H1 (cell line): ENCODE data around the gene SOX6. TPM values are rescaled to one million over a fixed set of nuclear protein-coding genes. Genes with fewer than 3 reads are reported as not detected.
A peak's percentile ranks its signal among the peaks of the same experiment; 100 is the strongest.

ENCODE experiments used
- CTCF ChIA-PET: fragments of 300-600 bp; sonication (Branson Sonifier 250); formaldehyde crosslinking; loops from one replicate; lab custom pipeline; 2021; ENCODE audit not compliant: partially characterized antibody; lab: Charles Lee
- POLR2A ChIA-PET: fragments of 300-600 bp; sonication (Branson Sonifier 250); formaldehyde crosslinking; loops from one replicate; lab custom pipeline; 2021; ENCODE audit warnings: inconsistent platforms; ENCODE audit not compliant: partially characterized antibody; lab: Charles Lee
- DNase-seq, 2 experiments: peaks; one replicate each; pipeline versions ENCODE4 v3.0.0 to v3.0.0-alpha.2; 2010 to 2022; ENCODE audit warnings: low spot score in 2 of 2, low read depth in 1 of 2, mixed read lengths in 1 of 2
- FAIRE-seq: peaks from 2 replicates; lab custom pipeline; 2011; peaks lifted over from hg19 to GRCh38; lab: Jason Lieb, UNC
- H2AFZ ChIP-seq: 2 replicates; pipeline ENCODE4 v1.8.1; 2012; ENCODE audit warnings: low read length, inconsistent platforms
- H2AK5ac ChIP-seq: 2 replicates; pipeline ENCODE4 v1.6.1; 2013; ENCODE audit warnings: low read depth, low read length
- H2BK120ac ChIP-seq: replicated peaks from 2 replicates; pipeline ENCODE3; 2013; ENCODE audit warnings: low read depth, low read length, inconsistent platforms
- H2BK12ac ChIP-seq: 2 replicates; pipeline ENCODE4 v1.6.1; 2013; ENCODE audit warnings: low read depth, low read length
- H2BK15ac ChIP-seq: 2 replicates; pipeline ENCODE4 v1.6.1; 2013; ENCODE audit warnings: low read length
- H2BK20ac ChIP-seq: 2 replicates; pipeline ENCODE4 v1.6.1; 2013; ENCODE audit warnings: low read length
- H2BK5ac ChIP-seq: 2 replicates; pipeline ENCODE4 v1.6.1; 2013; ENCODE audit warnings: low read depth, low read length
- H3K14ac ChIP-seq: 2 replicates; pipeline ENCODE4 v1.6.1; 2013; ENCODE audit warnings: inconsistent platforms; ENCODE audit not compliant: insufficient read length
- H3K18ac ChIP-seq: 2 replicates; pipeline ENCODE4 v1.6.1; 2013; ENCODE audit warnings: low read length; ENCODE audit errors: extremely low read depth
- H3K23ac ChIP-seq: 2 replicates; pipeline ENCODE4 v1.6.1; 2013; ENCODE audit warnings: inconsistent platforms; ENCODE audit not compliant: insufficient read length
- H3K23me2 ChIP-seq: 2 replicates; pipeline ENCODE4 v1.6.1; 2013; ENCODE audit warnings: low read depth, low read length
- H3K27ac ChIP-seq: 2 replicates; pipeline ENCODE4 v1.6.1; 2011; ENCODE audit warnings: low read depth, low read length, inconsistent platforms
- H3K27me3 ChIP-seq, 4 experiments: replicated peaks in 1 of 4; 1 replicate in 1 of 4; 2 replicates in 3 of 4; pipeline versions ENCODE4 v1.6.1 to v1.8.1; 2011 to 2013; ENCODE audit warnings: low read length in 3 of 4, mild to moderate bottlenecking in 3 of 4, inconsistent platforms in 2 of 4, mixed read lengths in 2 of 4, moderate library complexity in 1 of 4; ENCODE audit not compliant: control insufficient read depth in 3 of 4, insufficient read depth in 3 of 4; ENCODE audit errors: extremely low read depth in 1 of 4
- H3K36me3 ChIP-seq, 4 experiments: 2 replicates each; pipeline versions ENCODE4 v1.6.1 to v1.8.1; 2011 to 2013; ENCODE audit warnings: mild to moderate bottlenecking in 4 of 4, low read length in 3 of 4, moderate library complexity in 2 of 4, control low read depth in 1 of 4, inconsistent platforms in 1 of 4; ENCODE audit not compliant: insufficient read depth in 4 of 4, control insufficient read depth in 2 of 4
- H3K4ac ChIP-seq: replicated peaks from 2 replicates; pipeline ENCODE3; 2013; ENCODE audit warnings: low read length, low read depth, mixed read lengths, inconsistent platforms; ENCODE audit not compliant: insufficient read length
- H3K4me1 ChIP-seq, 4 experiments: replicated peaks in 1 of 4; 1 replicate in 1 of 4; 2 replicates in 3 of 4; pipeline versions ENCODE4 v1.6.1 to v1.8.1; 2011 to 2013; ENCODE audit warnings: low read length in 3 of 4, inconsistent platforms in 2 of 4, mixed read lengths in 1 of 4; ENCODE audit not compliant: insufficient read depth in 4 of 4, control insufficient read depth in 3 of 4
- H3K4me2 ChIP-seq, 2 experiments: 2 replicates each; pipeline versions ENCODE4 v1.6.1 to v1.8.1; 2011 to 2013; ENCODE audit warnings: low read depth in 2 of 2, low read length in 2 of 2, control low read depth in 1 of 2, inconsistent platforms in 1 of 2, mild to moderate bottlenecking in 1 of 2; ENCODE audit not compliant: insufficient read depth in 1 of 2
- H3K4me3 ChIP-seq, 4 experiments: fragments of 200-600, 300-600 bp in 1 of 4; sonication (generic), shearing (Covaris generic), sonication (Bioruptor Twin) in 1 of 4; 2 replicates each; pipeline versions ENCODE4 v1.5.1 to v1.8.1; 2011 to 2016; ENCODE audit warnings: low read length in 4 of 4, low read depth in 3 of 4, control low read depth in 2 of 4, inconsistent platforms in 2 of 4, mild to moderate bottlenecking in 2 of 4, mixed read lengths in 1 of 4, moderate library complexity in 1 of 4; ENCODE audit not compliant: insufficient read depth in 2 of 4; ENCODE audit errors: extremely low read depth in 1 of 4
- H3K56ac ChIP-seq: replicated peaks from 2 replicates; pipeline ENCODE3; 2013; ENCODE audit warnings: low read depth, mild to moderate bottlenecking, mixed read lengths, low read length, inconsistent platforms; ENCODE audit not compliant: insufficient read length
- H3K79me1 ChIP-seq: 2 replicates; pipeline ENCODE4 v1.6.1; 2013; ENCODE audit warnings: low read depth, low read length, control low read depth
- H3K79me2 ChIP-seq, 2 experiments: 2 replicates each; pipeline versions ENCODE4 v1.6.1 to v1.8.1; 2012 to 2013; ENCODE audit warnings: low read length in 2 of 2, mild to moderate bottlenecking in 2 of 2, inconsistent platforms in 1 of 2; ENCODE audit not compliant: insufficient read depth in 2 of 2, control insufficient read depth in 1 of 2
- H3K9ac ChIP-seq, 4 experiments: replicated peaks in 1 of 4; 1 replicate in 1 of 4; 2 replicates in 3 of 4; pipeline versions ENCODE4 v1.6.1 to v1.8.1; 2011 to 2013; ENCODE audit warnings: low read depth in 3 of 4, low read length in 3 of 4, control low read depth in 2 of 4, mild to moderate bottlenecking in 2 of 4, moderate library complexity in 2 of 4, inconsistent platforms in 1 of 4; ENCODE audit errors: extremely low read depth in 1 of 4
- H3K9me3 ChIP-seq, 2 experiments: 2 replicates each; pipeline versions ENCODE4 v1.6.1 to v1.8.1; 2012 to 2013; ENCODE audit warnings: mild to moderate bottlenecking in 2 of 2, moderate library complexity in 2 of 2, control low read depth in 1 of 2, inconsistent platforms in 1 of 2, low read depth in 1 of 2, low read length in 1 of 2, mixed read lengths in 1 of 2; ENCODE audit not compliant: insufficient read depth in 2 of 2
- H4K20me1 ChIP-seq, 2 experiments: replicated peaks in 1 of 2; 2 replicates each; pipeline versions ENCODE3 to v1.8.1; 2011 to 2013; ENCODE audit warnings: inconsistent platforms in 2 of 2, low read length in 2 of 2, mild to moderate bottlenecking in 1 of 2; ENCODE audit not compliant: insufficient read depth in 2 of 2, control insufficient read depth in 1 of 2
- H4K5ac ChIP-seq: 2 replicates; pipeline ENCODE4 v1.6.1; 2013; ENCODE audit warnings: low read length, low read depth, mixed read lengths, inconsistent platforms; ENCODE audit not compliant: insufficient read length
- H4K8ac ChIP-seq: 2 replicates; pipeline ENCODE4 v1.8.0; 2013; ENCODE audit warnings: mild to moderate bottlenecking, moderate library complexity, low read length, inconsistent platforms; ENCODE audit not compliant: insufficient read depth; ENCODE audit errors: extremely low read depth
- H4K91ac ChIP-seq: replicated peaks from 2 replicates; pipeline ENCODE3; 2013; ENCODE audit warnings: low read length, mixed read lengths, inconsistent platforms; ENCODE audit not compliant: insufficient read length
- ATF2 ChIP-seq: IDR thresholded peaks from 2 replicates; pipeline ENCODE4 v1.6.1; 2012; ENCODE audit warnings: low read length, inconsistent platforms
- CREB1 ChIP-seq: IDR thresholded peaks from 2 replicates; pipeline ENCODE4 v1.6.1; 2012; ENCODE audit warnings: inconsistent platforms
- NANOG ChIP-seq: IDR thresholded peaks from 2 replicates; pipeline ENCODE4 v1.6.1; 2011; ENCODE audit warnings: low read length, low read depth, mild to moderate bottlenecking, inconsistent platforms; ENCODE audit not compliant: insufficient read depth, poor library complexity, severe bottlenecking
- NRF1 ChIP-seq: IDR thresholded peaks from 2 replicates; pipeline ENCODE4 v1.6.1; 2011; ENCODE audit warnings: mild to moderate bottlenecking, low read depth, low read length, improper control_type of control experiment
- TAF7 ChIP-seq: optimal IDR thresholded peaks from 2 replicates; pipeline ENCODE3; 2011; ENCODE audit warnings: low read depth, mild to moderate bottlenecking, inconsistent platforms, low read length, moderate library complexity, borderline replicate concordance
- WGBS, 2 experiments: shearing (Covaris generic) in 1 of 2; methylation state at CpG; one replicate each; pipeline versions ENCODE4 v1.1.6 to v1.1.7; 2013 to 2015; ENCODE audit warnings: low lambda C conversion rate in 2 of 2, mixed read lengths in 2 of 2, inconsistent platforms in 1 of 2, low coverage in 1 of 2, missing lambda C conversion rate in 1 of 2; ENCODE audit not compliant: insufficient replicate concordance in 2 of 2, insufficient coverage in 1 of 2, insufficient read length in 1 of 2; ENCODE audit errors: extremely low coverage in 1 of 2, missing lambda C conversion rate in 1 of 2; 5-methylcytosine and 5-hydroxymethylcytosine counted together
- polyA plus RNA-seq, 7 experiments: library from polyadenylated mRNA; depleted of rRNA in 3 of 7; stranded (reverse) in 5 of 7; unstranded in 2 of 7; fragments of >200 nt in 5 of 7; fragments of 200-250 nt in 2 of 7; gene quantifications; 1 replicate in 5 of 7; 2 replicates in 1 of 7; 4 replicates in 1 of 7; pipeline versions ENCODE4 v1.2.1 to v1.2.3, GENCODE V29; 2011 to 2013; ENCODE audit warnings: missing spikeins in 2 of 7, mixed read lengths in 2 of 7
- total RNA-seq: library from RNA; stranded (reverse); fragmentation: NEBNext Ultra II Directional; extraction: Animal tissue kit (Norgen Biotek cat#: 25700); gene quantifications from 2 replicates; pipeline ENCODE4 v1.2.1, GENCODE V29; 2021

SOX6 gene
- total and polyA plus RNA-seq, 2 of the 8 experiments (the other 6 are each of a cell fraction or from before 2014, with no cell fraction given), result 0.09 TPM; not detected in 1

GRCh38 chr11:16167706-16168487, 188.4 kb downstream of the SOX6 start:
- ChIA-PET POLR2A (no interaction called here), CTCF (no interaction called here)
- H3K27me3 ChIP-seq, result no peaks in the 10 kb centered on the region; a peak in 1 of 7 replicates
- H2BK120ac ChIP-seq, result no peak overlapping the region
- H3K18ac ChIP-seq, result no peak overlapping the region
- no peak overlapping the region for H3K14ac ChIP-seq
- no peaks in the 10 kb centered on the region for H3K79me1 ChIP-seq
- H3K27ac ChIP-seq, result no peak overlapping the region
- no peak overlapping the region for H3K9ac ChIP-seq
- no peak overlapping the region for H2BK20ac ChIP-seq
- no peak overlapping the region for H3K23ac ChIP-seq
- no peaks in the 10 kb centered on the region for H3K9me3 ChIP-seq
- no peak overlapping the region for H2BK5ac ChIP-seq
- H2AK5ac ChIP-seq, result no peak overlapping the region
- H4K20me1 ChIP-seq, result no peaks in the 10 kb centered on the region
- H3K4me3 ChIP-seq, result no peak overlapping the region
- no peak for DNase-seq
- no peak for FAIRE-seq
- TF ChIP-seq TAF7 (no peak), NRF1 (no peak), ATF2 (no peak), CREB1 (no peak), NANOG (no peak)
- H4K91ac ChIP-seq, result no peak overlapping the region
- no peaks in the 10 kb centered on the region; the same call in 1 of the 2 replicates for H3K23me2 ChIP-seq
- H3K36me3 ChIP-seq, result no peaks in the 10 kb centered on the region
- no peak overlapping the region for H2BK12ac ChIP-seq
- H2AFZ ChIP-seq, result 0 out of 2 replicates have a peak overlapping the region, but pooled peaks have one; percentile 48
- no peak overlapping the region for H3K4me2 ChIP-seq
- 93% methylated on average over 3 of the region's 3 CpGs; no CpG with 5 or more reads in 1 of the 2 experiments for WGBS, 2 experiments
- H3K4ac ChIP-seq, result no peak overlapping the region
- H3K56ac ChIP-seq, result no peak overlapping the region
- H3K4me1 ChIP-seq, result peaks cover 0 to 9% (median 3%) of the 10 kb centered on the region in 4 experiments; a peak in 3 of 7 replicates
- no peak overlapping the region for H4K8ac ChIP-seq
- no peaks in the 10 kb centered on the region for H3K79me2 ChIP-seq
- no peak overlapping the region for H2BK15ac ChIP-seq
- H4K5ac ChIP-seq, result no peak overlapping the region
